Left kidney (tissue), 2 donors: ENCODE results near the gene RPL18. TPM values are rescaled to one million over a fixed set of nuclear protein-coding genes. Genes with fewer than 3 reads are reported as not detected.
A peak's percentile ranks its signal among the peaks of the same experiment; 100 is the strongest.
"Not testable (repeated sequence)": the region's sequence is repeated elsewhere in the genome, so short reads cannot be mapped to it uniquely, and the experiment has no call there.

Source experiments
- DNase-seq: peaks from one replicate; pipeline ENCODE4 v3.0.0-alpha.2; 2013
- polyA plus RNA-seq: library from polyadenylated mRNA; unstranded; fragments of 120-200 nt; gene quantifications from one replicate; pipeline ENCODE4 v1.2.1, GENCODE V29; 2013; ENCODE audit not compliant: insufficient read length

RPL18 gene
- polyA plus RNA-seq, 1 donor = 969 TPM

- DNase-seq = no peak
Observed at GRCh38 chr19:48632692-48633147, 13.7 kb upstream of the RPL18 start.

GRCh38 chr19:48632286-48632685 lies 13.3 kb upstream of the RPL18 start:
- not testable (repeated sequence) for DNase-seq

- DNase-seq = no peak
Observed at GRCh38 chr19:48631225-48631624, 12.2 kb upstream of the RPL18 start.

- no peak for DNase-seq
Observed at GRCh38 chr19:48630296-48631063, 11.5 kb upstream of the RPL18 start.

GRCh38 chr19:48629599-48630295 lies 10.8 kb upstream of the RPL18 start:
- no peak for DNase-seq

- no peak for DNase-seq
Observed at GRCh38 chr19:48629297-48629598, 10.3 kb upstream of the RPL18 start.

GRCh38 chr19:48628486-48629296 lies 9.7 kb upstream of the RPL18 start:
- DNase-seq = no peak

- no peak for DNase-seq
Observed at GRCh38 chr19:48627865-48628314, 8.9 kb upstream of the RPL18 start.

- DNase-seq = no peak
Observed at GRCh38 chr19:48627201-48627864, 8.4 kb upstream of the RPL18 start.

GRCh38 chr19:48625891-48626327 lies 6.9 kb upstream of the RPL18 start:
- no peak for DNase-seq

- DNase-seq = no peak
Observed at GRCh38 chr19:48624791-48625723, 6.1 kb upstream of the RPL18 start.

GRCh38 chr19:48624067-48624594 lies 5.2 kb upstream of the RPL18 start:
- peak; percentile 97 for DNase-seq

GRCh38 chr19:48623556-48624066 lies 4.6 kb upstream of the RPL18 start:
- no peak for DNase-seq

- no peak for DNase-seq
Observed at GRCh38 chr19:48619692-48620585, 961 bp upstream of the RPL18 start.

GRCh38 chr19:48618278-48618915 lies 581 bp downstream of the RPL18 start:
- no peak for DNase-seq

- no peak for DNase-seq
Observed at GRCh38 chr19:48617146-48617937, 1.6 kb downstream of the RPL18 start.

GRCh38 chr19:48616491-48617056 lies 2.4 kb downstream of the RPL18 start:
- no peak for DNase-seq

- no peak for DNase-seq
Observed at GRCh38 chr19:48616041-48616436, 2.9 kb downstream of the RPL18 start.
